K562 (cell line): ENCODE measurements around the gene CNOT6L.

Experiments used
- CHD2 ChIP-seq: IDR thresholded peaks from 2 replicates; pipeline ENCODE4 v1.6.1; 2011; ENCODE audit warnings: low read depth, low read length
- JUND ChIP-seq, 2 experiments: IDR thresholded peaks; 2 replicates in 1 of 2; 3 replicates in 1 of 2; pipeline ENCODE4 v1.6.1; 2011; ENCODE audit warnings: borderline replicate concordance in 2 of 2, low read depth in 2 of 2, low read length in 2 of 2, improper control_type of control experiment in 1 of 2, missing biosample characterization in 1 of 2, missing genetic modification characterization in 1 of 2, missing genetic modification reagents in 1 of 2
- KAT7 ChIP-seq: sonication (generic); formaldehyde crosslinking; IDR thresholded peaks from 2 replicates; pipeline ENCODE4 v1.8.0; 2022; ENCODE audit warnings: missing genetic modification reagents, mild to moderate bottlenecking, borderline replicate concordance
- KLF1 ChIP-seq: fragments of 450-650 bp; IDR thresholded peaks from 2 replicates; pipeline ENCODE4 v1.6.1; 2016; ENCODE audit warnings: missing genetic modification characterization, missing compliant biosample characterization
- MEIS2 ChIP-seq: fragments of 450-650 bp; IDR thresholded peaks from 2 replicates; pipeline ENCODE4 v1.6.1; 2014; ENCODE audit warnings: mild to moderate bottlenecking; ENCODE audit not compliant: partially characterized antibody
- MTA2 ChIP-seq: fragments of 450-650 bp; IDR thresholded peaks from 2 replicates; pipeline ENCODE4 v1.6.1; 2016; ENCODE audit warnings: low read depth
- RFX5 ChIP-seq: IDR thresholded peaks from 2 replicates; pipeline ENCODE4 v1.6.1; 2011; ENCODE audit warnings: low read depth, mild to moderate bottlenecking, improper control_type of control experiment, low read length
- TF ChIP-seq, protein P1 (sequence below), 3 experiments: IDR thresholded peaks in 2 of 3; conservative IDR thresholded peaks in 1 of 3; 2 replicates each; pipeline ENCODE4 v1.5.1; 2011 to 2012; ENCODE audit warnings: low read length in 3 of 3, mild to moderate bottlenecking in 3 of 3, control low read depth in 2 of 3, improper control_type of control experiment in 1 of 3, inconsistent platforms in 1 of 3, low read depth in 1 of 3, mixed read lengths in 1 of 3, moderate library complexity in 1 of 3; ENCODE audit not compliant: insufficient read depth in 2 of 3

- no peak for TF ChIP-seq MTA2
- TF ChIP-seq CHD2 = no peak
- TF ChIP-seq RFX5 = no peak
- TF ChIP-seq KLF1 (tag) = no peak
- TF ChIP-seq, protein P1, sequence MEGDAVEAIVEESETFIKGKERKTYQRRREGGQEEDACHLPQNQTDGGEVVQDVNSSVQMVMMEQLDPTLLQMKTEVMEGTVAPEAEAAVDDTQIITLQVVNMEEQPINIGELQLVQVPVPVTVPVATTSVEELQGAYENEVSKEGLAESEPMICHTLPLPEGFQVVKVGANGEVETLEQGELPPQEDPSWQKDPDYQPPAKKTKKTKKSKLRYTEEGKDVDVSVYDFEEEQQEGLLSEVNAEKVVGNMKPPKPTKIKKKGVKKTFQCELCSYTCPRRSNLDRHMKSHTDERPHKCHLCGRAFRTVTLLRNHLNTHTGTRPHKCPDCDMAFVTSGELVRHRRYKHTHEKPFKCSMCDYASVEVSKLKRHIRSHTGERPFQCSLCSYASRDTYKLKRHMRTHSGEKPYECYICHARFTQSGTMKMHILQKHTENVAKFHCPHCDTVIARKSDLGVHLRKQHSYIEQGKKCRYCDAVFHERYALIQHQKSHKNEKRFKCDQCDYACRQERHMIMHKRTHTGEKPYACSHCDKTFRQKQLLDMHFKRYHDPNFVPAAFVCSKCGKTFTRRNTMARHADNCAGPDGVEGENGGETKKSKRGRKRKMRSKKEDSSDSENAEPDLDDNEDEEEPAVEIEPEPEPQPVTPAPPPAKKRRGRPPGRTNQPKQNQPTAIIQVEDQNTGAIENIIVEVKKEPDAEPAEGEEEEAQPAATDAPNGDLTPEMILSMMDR (IDR thresholded peaks at IDR 0.05 in 2 of 3, conservative IDR thresholded peaks at IDR 0.05 in 1 of 3; ENCODE audit: insufficient read depth in 2 of 3, low read depth in 1 of 3, low read length in 3 of 3) = no peak
- no peak for TF ChIP-seq MEIS2
- TF ChIP-seq JUND (IDR thresholded peaks at IDR 0.05; ENCODE audit: borderline replicate concordance, low read depth, low read length) = no peak
- TF ChIP-seq JUND (tag; IDR thresholded peaks at IDR 0.05; ENCODE audit: borderline replicate concordance, low read depth, low read length) = no peak
- TF ChIP-seq KAT7 (CRISPR knock-in tag) = no peak
These were observed 26.2 kb upstream of the CNOT6L start for GRCh38 chr4:77845400-77845799.
